K562 treated with DMSO at 1 percent for 12 hours (cell line): Measurements from ENCODE around the gene HSPA12B. TPM values are rescaled to one million over a fixed set of nuclear protein-coding genes. Genes with fewer than 3 reads are reported as not detected.

Source experiments
- total RNA-seq: library from RNA; unstranded; fragments of 300-600 nt; gene quantifications from 2 replicates; pipeline ENCODE4 v1.2.3, GENCODE V29; 2022; ENCODE audit not compliant: insufficient read depth

The HSPA12B gene, protein sequence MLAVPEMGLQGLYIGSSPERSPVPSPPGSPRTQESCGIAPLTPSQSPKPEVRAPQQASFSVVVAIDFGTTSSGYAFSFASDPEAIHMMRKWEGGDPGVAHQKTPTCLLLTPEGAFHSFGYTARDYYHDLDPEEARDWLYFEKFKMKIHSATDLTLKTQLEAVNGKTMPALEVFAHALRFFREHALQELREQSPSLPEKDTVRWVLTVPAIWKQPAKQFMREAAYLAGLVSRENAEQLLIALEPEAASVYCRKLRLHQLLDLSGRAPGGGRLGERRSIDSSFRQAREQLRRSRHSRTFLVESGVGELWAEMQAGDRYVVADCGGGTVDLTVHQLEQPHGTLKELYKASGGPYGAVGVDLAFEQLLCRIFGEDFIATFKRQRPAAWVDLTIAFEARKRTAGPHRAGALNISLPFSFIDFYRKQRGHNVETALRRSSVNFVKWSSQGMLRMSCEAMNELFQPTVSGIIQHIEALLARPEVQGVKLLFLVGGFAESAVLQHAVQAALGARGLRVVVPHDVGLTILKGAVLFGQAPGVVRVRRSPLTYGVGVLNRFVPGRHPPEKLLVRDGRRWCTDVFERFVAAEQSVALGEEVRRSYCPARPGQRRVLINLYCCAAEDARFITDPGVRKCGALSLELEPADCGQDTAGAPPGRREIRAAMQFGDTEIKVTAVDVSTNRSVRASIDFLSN
- 0.20 TPM in 1 of 2 replicates, not detected in the other for total RNA-seq

DNA sequence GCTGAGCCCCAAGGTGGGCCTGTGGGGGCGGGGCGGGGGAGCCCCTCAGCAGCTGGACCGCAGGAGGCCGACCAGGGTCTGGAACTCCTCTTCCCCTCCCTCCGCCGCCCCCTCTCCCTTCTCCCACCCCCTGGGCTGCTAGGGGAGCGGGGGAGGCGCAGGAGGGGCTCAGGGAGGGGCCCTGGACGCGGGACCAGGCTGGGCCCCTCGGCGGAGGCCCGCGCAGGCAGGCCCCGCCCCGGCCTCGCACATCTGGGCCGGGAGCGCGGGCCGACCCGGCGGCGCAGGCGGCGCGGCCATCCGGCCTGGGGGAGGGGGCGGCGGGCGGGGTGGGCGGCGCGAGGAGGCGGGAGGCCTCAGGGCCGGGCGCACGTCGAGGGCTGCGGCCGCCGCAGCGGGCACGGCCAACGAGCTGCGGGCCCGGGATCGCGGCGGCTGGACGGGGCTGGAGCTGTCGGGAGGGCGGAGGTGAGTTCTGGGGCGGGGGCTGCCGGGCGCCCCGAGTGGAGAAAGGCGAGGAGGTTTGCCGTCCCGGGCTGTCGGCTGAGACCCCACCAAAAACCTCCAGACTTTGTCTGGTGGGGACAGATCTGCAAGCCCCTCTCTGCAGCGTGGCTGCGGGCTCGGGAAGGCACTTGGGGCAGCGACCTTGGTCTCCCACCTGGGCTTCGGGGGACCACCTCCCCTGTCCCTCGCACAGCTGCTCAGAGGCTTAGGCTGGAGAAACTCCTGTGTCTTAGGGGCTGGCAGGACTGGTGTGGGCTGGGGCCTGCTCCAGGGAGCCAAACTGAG, at the start of gene HSPA12B:
Gene HSPA12B (plus strand): TSS at position 359 of the 792 bp plus-strand sequence. CDS start 5,990 bp downstream, outside the sequence.

DNA sequence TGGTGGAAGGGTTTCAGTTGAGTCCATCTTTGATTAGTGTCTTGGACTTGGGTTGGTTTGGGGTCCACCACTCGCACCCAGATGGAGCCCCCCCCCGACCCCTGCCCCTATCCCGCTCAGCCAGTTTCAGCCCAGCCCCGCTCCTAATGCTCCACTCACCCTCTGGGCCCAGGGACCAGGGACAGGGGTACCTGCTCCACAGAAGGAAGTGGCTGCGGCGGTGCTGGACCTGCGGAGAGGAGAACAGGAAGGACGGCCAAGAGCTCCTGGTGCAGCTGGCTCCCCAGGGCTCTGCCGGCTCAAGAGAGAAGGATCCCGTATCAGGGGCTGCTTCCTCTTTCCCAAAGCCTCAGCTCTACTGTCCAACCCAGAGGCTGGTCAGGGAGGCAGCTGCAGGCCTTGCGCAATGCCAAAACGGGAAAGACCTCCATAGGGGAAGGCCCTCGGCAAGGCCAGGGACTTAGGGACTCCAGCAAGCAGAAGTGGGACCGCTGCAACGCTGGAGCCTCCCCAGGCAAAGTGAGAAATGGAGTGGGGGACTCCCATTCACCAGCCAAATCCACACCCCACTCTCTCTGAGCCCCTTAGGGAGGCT, 20.1 kb upstream of the HSPA12B start, which contains the start of gene SIGLEC1:
Gene SIGLEC1 (minus strand): TSS at position 322 of the 595 bp plus-strand sequence. CDS start 5,472 bp downstream, outside the sequence.

DNA sequence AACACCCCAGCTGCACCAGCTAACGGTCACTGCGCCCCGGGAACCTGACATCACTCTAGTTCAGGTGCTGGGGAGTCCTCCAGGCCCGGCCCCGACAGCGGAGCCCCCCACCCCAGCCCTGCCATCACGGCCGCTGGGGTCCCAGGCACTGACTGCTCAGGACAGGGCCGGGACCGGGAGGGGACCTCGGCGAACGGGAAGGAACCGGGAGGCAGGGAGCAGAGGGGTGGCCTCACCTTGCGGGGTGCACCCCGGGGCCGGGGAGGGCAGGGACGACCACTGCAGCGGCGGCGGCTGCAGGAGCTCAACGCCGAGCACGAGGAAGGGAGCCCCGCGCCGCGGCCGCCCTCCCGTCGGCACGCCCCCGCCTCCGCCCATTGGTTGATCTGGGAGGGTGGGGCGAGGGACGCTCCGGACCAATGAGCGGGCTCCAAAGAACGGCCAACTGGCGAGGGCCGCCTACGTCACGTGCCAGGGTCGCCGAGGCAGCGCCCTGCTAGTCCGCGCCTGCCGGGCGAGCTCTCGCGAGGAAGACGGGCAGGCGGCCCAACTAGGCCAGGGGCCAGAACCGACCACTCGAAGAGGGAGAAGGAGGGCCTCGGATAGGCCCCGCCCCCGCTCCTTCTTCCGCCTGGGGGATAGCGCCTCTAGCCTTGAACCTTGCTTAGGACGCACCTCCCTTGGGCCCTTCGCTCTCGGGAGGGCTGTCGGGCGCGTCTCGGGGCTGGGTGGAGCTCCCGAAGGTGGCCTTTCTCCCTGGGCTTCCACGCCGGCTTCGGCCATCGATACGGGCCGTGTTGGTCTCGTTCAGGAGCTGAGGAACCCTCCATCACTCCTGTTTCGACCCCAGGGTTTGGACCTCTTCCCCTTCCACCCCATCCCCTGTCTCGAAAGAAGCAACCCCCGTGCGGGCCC, 35.2 kb downstream of the HSPA12B start, which contains the start of gene ADISSP:
Gene ADISSP (minus strand): TSS at position 327 of the 915 bp plus-strand sequence. CDS start 7,653 bp downstream, outside the sequence.

DNA sequence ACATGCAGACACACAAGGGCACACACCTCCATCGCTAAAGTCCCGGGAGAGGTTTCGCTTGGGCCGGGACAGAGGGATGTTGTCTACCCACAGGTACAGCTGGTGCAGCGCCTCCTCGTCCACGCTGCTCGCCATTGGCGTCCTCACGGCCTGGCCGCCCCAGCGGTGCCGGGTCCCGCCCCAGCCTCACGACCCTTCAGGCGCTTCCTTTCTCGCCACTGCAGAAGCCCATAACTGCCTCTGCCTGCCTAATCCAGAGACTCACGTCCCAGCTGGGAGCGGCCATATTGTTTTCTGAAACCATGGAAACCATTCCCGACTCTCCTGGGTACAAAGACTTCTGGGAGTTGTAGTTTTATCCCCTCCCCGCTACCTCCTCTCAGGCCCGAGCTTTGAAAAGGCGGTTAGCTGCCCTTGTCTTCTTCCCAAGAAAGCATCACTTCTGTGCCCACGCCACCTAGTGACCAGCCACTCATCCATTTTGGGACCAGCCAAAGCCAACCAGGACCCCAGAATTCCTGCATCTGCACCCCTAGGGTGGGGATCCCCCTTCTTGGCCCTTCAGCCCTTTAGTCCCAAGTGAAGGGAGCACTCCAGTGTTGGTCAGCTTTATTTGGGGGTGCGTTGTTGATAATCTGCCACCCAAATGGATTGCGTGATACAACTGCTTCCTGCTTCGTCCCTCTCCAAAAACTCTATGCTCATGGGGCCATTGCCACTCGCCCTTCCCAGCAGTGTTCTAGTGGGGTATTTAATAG, 48.8 kb downstream of the HSPA12B start, which contains the start of gene SPEF1:
Gene SPEF1 (minus strand): TSS at position 296 of the 758 bp plus-strand sequence. CDS start 161 bp downstream, at position 135.

DNA sequence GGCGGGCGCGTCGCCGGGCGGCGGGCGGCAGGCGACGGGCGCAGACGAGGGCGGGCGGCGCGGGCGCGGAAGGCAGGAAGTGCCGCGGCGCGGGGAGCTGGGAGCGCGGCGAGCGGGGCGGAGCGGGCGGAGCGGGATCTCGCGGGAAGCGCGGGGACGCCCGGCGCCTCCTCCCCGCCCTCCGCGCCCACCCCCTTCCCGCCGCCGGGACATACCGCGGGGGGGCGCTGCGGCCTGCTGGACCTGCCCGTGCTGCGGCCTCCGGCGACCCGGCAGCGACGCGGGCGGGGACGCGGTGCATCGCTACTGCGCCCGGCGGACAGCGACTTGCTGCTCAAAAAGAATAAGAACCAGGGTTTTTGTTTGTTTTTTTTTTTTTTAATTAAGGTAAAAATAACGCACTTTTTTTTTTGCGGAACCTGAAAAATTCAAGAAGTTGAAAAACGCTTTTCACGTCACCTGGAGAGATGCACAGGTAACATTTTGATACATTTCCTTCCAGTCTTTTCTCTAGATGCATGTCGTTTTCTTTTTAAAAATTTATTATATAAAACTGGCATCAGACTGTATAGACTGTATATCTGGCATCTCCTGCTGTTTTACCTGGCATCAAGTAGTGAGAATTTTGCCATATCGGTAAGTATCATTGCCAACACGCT, 54.3 kb downstream of the HSPA12B start, which contains the start of gene CENPB:
Gene CENPB (minus strand): TSS at position 76 of the 659 bp plus-strand sequence. CDS start 257 bp downstream, outside the sequence.

DNA sequence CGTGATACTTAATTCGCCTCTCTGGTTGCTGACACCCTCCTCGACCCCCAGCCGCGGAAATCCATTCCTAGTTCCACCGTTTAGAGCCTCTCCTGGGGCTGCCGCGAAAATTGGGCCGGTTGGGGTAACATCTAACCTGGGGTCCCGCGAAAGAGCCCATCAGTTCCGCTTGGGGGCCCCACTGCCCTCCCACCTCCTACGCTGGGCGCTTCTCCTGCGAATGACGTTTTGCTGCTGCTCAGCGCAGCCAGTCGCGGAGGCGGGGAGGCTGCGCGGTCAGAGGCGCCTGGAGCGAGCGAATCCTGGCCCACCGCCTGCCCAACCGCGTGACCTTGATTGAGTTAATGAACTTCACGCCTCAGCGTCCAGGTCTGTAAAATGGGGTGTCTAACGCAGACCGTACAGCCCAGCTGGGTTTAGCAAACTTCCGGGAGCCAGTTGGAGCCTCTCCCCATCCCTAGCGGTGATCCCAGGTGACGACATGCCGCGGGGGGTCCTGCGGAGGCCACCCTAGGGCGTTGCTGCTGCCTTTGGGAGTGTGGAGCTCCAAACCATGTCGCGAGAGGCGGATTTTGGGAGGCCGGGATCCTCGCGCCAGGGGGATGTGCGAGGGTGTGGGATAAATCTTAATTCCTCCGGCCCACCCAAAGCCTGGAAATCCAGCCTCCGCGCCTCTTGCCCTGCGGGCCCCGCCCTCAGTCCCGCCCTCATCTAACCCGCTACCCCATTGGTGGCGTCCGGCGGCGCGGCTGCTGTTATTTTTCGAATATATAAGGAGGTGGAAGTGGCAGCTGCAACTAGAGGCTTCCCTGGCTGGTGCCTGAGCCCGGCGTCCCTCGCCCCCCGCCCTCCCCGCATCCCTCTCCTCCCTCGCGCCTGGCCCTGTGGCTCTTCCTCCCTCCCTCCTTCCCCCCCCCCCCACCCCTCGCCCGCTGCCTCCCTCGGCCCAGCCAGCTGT, 63.3 kb downstream of the HSPA12B start, which contains the start of gene CDC25B:
Gene CDC25B (plus strand): TSS at position 800 of the 958 bp plus-strand sequence. CDS start 222 bp downstream, outside the sequence.

Other genes with a start within 250 kb of the HSPA12B start
- gene GFRA4, start 69.3 kb upstream of the HSPA12B start, total RNA-seq: not detected in 2 replicates
- not detected in 2 replicates for gene ADAM33, start 50.7 kb upstream of the HSPA12B start, total RNA-seq
- gene SIGLEC1, start 20.1 kb upstream of the HSPA12B start, total RNA-seq: not detected in 2 replicates
- 25.3 and 26.4 TPM in 2 replicates for gene ADISSP, start 35.1 kb downstream of the HSPA12B start, total RNA-seq
- 0.43 TPM in 1 of 2 replicates, not detected in the other for gene SPEF1, start 48.8 kb downstream of the HSPA12B start, total RNA-seq
- gene CENPB, start 54.1 kb downstream of the HSPA12B start, total RNA-seq: 46.0 and 46.5 TPM in 2 replicates
- 26.9 and 51.7 TPM in 2 replicates for gene CDC25B, start 63.6 kb downstream of the HSPA12B start, total RNA-seq
- 7.1 and 9.7 TPM in 2 replicates for gene AP5S1, start 87.9 kb downstream of the HSPA12B start, total RNA-seq
- gene MAVS, start 114.1 kb downstream of the HSPA12B start, total RNA-seq: 7.1 and 20.2 TPM in 2 replicates
- gene PANK2, start 156.7 kb downstream of the HSPA12B start, total RNA-seq: 25.4 and 35.5 TPM in 2 replicates